ENCODE data around the gene COL24A1.
"Not testable (repeated sequence)": the region's sequence is repeated elsewhere in the genome, so short reads cannot be mapped to it uniquely, and the experiment has no call there.

Gene COL24A1

DNA sequence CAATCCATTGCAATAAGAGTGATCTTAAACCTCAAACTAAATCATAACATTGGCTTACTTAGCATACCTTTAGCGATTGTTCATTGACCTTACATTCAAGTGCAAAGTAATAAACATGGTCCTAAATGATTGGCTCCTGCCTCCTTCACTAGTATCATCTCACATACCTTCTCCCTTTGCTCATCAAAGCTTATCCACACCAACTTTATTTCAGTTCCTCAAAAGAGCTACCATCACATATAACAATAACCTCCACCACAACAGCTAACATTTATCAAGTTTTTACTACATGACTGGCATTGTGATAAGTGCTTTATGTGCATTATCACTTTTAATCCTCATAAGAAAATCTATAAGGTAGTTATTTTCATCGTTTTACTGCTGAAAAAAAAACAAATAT lies 198.8 kb downstream of the COL24A1 start:
- CTCF ChIA-PET: no interaction called here
- no peak overlapping the region for H3K27ac ChIP-seq
- no peak for DNase-seq (ENCODE audit: low spot score)
- TF ChIP-seq, protein P1, sequence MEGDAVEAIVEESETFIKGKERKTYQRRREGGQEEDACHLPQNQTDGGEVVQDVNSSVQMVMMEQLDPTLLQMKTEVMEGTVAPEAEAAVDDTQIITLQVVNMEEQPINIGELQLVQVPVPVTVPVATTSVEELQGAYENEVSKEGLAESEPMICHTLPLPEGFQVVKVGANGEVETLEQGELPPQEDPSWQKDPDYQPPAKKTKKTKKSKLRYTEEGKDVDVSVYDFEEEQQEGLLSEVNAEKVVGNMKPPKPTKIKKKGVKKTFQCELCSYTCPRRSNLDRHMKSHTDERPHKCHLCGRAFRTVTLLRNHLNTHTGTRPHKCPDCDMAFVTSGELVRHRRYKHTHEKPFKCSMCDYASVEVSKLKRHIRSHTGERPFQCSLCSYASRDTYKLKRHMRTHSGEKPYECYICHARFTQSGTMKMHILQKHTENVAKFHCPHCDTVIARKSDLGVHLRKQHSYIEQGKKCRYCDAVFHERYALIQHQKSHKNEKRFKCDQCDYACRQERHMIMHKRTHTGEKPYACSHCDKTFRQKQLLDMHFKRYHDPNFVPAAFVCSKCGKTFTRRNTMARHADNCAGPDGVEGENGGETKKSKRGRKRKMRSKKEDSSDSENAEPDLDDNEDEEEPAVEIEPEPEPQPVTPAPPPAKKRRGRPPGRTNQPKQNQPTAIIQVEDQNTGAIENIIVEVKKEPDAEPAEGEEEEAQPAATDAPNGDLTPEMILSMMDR (conservative IDR thresholded peaks at IDR 0.05; ENCODE audit: low read depth): no peak
- POLR2A ChIA-PET (ENCODE audit: low non-redundant PET): no interaction called here

DNA sequence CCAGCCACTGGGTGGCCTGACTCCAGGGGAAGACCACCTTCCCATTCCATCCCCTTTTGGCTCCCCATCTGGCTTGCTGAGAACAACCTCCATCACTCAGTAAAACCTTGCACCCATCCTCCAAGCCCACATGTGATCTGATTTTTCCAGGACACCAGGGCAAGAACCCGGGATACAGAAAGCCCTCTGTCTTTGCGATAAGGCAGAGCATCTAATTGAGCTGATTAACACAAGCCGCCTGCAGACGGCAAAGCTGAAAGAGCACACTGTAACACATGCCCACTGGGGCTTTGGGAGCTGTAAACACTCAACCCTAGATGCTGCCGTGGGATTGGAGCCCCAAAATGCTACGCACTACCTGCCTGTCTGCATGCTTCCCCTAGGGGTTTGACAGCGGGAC lies 201.4 kb downstream of the COL24A1 start:
- H3K27ac ChIP-seq; POLR2A ChIA-PET (ENCODE audit: low non-redundant PET); CTCF ChIA-PET; DNase-seq (ENCODE audit: low spot score): not testable (repeated sequence)

DNA sequence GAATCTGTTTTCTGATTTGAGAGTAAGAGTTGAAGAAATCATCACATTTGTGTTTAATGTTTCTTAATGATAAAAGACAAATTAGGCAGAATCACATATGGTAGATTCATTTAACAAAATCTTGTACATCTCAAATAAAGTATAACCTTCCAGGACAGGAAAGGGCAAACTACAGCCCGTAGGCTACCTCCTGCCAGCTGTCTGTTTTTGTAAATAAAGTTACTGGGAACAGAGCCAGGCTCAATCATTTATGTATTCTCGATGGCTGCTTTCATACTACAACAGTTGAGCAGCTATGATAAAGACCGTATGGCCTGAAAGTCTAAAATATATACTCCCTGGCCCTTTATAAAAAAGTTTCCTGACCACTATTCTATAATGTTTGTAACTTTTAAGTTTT lies 204.1 kb downstream of the COL24A1 start:
- DNase-seq (ENCODE audit: low spot score): no peak
- CTCF ChIA-PET: no interaction called here
- TF ChIP-seq, protein P1 (conservative IDR thresholded peaks at IDR 0.05; ENCODE audit: low read depth): no peak
- POLR2A ChIA-PET (ENCODE audit: low non-redundant PET): no interaction called here
- no peak overlapping the region for H3K27ac ChIP-seq

DNA sequence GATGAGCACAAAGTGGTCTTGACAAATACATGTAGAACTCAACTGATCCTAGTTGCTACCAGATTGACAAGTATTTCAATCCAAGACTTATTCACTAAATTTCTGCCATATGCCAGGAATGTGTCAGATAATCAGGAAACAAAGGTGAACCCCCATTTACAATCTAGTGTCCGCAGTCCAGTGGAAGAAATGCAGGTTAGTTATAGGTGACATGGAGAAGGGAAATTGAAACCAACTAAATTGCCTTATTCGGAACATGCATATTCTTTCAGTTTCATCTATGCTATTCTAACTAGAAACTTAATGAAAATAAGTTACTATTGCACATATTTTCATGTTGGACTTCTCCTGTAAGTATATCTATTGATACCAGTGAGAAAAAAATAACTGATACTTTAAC lies 209.4 kb downstream of the COL24A1 start:
- POLR2A ChIA-PET (ENCODE audit: low non-redundant PET): no interaction called here

DNA sequence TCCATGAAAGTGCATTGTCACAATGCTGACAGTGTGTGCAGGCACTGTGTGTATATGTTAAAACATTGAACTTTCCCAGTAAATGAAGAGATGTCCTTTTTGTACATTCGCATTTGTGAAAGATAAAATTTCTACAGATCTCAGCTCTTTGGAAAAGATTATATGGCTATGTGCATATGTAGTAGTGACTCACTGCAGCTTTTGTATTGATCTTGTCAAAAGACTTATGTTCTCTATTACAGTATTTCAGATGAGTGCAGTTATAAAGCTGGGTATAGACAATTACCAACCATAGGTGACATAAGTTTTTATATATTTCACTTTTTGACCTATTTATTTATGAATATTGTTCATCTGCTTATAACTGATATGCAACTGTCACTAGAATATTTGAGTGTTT lies 212.6 kb downstream of the COL24A1 start:
- no peak overlapping the region for H3K27ac ChIP-seq
- no peak for DNase-seq (ENCODE audit: low spot score)
- ChIA-PET CTCF (no interaction called here), POLR2A (ENCODE audit: low non-redundant PET) (no interaction called here)
- TF ChIP-seq, protein P1 (conservative IDR thresholded peaks at IDR 0.05; ENCODE audit: low read depth): no peak

More for the DNA sequence above, 209.4 kb downstream of the COL24A1 start:
- TF ChIP-seq, protein P1 (conservative IDR thresholded peaks at IDR 0.05; ENCODE audit: low read depth): no peak
- DNase-seq (ENCODE audit: low spot score): no peak
- no peak overlapping the region for H3K27ac ChIP-seq
- CTCF ChIA-PET: no interaction called here

DNA sequence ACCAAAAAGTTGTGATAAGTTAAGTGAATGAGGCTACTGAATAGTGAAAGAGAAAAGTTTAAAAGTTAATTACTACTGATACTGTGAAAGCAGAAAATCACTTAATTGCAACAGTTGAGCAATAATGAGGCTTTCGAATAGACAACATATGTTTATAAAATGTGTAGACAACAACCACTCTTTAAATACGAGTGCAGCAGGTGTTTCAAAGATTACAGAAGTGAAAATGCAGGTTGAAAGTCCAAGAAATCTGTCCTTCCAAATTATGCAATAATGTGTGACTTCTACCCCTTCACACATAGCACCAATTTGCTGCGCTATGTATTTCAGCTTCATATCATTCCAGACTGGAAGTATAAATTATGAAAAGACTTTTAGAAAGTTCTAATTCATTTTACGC lies 213.0 kb downstream of the COL24A1 start:
- H3K27ac ChIP-seq: no peak overlapping the region
- ChIA-PET POLR2A (ENCODE audit: low non-redundant PET) (no interaction called here), CTCF (no interaction called here)
- TF ChIP-seq, protein P1 (conservative IDR thresholded peaks at IDR 0.05; ENCODE audit: low read depth): no peak
- no peak for DNase-seq (ENCODE audit: low spot score)

DNA sequence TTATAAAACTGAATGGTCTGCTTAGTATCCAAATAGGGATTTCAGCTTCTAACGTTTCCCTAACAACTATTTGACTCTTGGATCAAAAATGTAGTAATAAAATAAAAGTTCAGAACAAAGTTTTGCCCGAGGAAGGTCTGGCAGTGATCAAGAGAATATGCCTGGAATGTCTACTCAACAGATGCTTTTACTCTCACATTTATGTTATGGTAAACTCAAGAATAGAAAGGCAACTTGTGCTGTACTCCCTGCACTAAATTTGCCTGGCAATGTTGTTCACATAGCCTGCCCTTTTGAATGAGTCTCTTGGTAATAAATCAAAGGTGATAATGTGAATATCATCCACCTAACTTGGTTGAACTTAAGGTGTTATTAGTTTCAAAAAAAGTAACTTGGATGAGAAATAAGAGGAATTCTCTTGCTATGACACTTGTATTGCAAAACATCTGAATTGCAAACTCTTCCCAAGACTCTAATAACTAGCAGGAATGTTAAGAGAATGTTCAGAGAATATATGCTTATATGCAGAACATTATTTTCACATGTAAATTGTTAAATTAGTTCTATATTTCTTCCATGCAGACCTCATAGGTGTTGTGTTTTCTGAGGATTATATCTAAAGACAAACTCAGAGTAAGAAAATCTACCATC lies 215.8 kb downstream of the COL24A1 start:
- H3K27ac ChIP-seq: no peak overlapping the region
- ChIA-PET CTCF (no interaction called here), POLR2A (ENCODE audit: low non-redundant PET) (no interaction called here)
- TF ChIP-seq, protein P1 (conservative IDR thresholded peaks at IDR 0.05; ENCODE audit: low read depth): no peak
- DNase-seq (ENCODE audit: low spot score): no peak
